IPS-NIHi11 (cell line): ENCODE results near the gene CANX.
"Not testable (repeated sequence)": the region's sequence is repeated elsewhere in the genome, so short reads cannot be mapped to it uniquely, and the experiment has no call there.

Experiments used
- DNase-seq: peaks from one replicate; pipeline ENCODE4 v3.0.0; 2012; ENCODE audit warnings: mixed read lengths, low spot score

The CANX gene

DNA sequence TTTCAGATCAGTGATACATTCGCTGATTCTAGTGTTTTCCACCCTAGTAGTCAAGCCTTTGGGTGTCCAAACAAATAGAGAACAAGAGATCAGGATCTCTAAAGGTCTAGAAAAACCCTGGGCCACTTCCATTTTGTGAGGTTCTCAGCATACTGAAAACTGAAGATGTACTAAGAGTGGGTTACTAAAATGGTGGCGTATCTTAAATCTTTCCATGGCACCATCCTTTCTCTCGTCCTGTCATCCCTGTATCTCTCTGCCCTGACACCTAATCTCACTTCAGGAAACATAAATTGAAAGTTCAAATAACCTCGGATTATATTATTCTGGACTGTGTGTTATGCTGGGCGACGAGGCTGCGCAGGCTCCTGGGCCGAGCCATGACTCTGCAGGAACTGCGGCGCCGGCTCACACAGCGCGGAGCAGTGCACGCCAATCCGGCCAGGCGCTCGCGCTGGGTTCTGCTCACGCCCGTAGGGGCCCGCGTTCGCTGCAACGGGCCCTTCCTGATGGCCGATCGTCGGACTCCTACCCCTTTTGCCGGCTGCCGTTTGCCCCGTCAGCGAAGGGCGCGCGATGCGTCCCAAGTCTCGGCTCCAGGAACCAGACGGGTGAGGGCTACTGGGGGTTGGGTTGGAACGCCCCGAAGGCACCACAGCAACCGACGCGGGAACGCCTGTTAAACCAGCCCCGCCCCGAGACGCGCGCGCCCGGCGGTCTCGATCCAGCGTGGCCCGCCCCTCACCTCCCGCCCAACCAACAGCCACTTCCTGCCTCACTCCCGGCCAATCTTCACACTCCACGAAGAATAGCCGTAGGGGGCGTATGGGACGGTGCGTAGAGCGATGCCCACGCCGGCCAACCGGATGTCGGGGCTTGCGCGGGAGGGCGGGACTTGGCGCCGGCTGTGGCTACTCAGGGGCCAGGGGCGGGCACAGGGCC is 503 bp upstream of the CANX start:
- DNase-seq: peak; percentile 100

DNA sequence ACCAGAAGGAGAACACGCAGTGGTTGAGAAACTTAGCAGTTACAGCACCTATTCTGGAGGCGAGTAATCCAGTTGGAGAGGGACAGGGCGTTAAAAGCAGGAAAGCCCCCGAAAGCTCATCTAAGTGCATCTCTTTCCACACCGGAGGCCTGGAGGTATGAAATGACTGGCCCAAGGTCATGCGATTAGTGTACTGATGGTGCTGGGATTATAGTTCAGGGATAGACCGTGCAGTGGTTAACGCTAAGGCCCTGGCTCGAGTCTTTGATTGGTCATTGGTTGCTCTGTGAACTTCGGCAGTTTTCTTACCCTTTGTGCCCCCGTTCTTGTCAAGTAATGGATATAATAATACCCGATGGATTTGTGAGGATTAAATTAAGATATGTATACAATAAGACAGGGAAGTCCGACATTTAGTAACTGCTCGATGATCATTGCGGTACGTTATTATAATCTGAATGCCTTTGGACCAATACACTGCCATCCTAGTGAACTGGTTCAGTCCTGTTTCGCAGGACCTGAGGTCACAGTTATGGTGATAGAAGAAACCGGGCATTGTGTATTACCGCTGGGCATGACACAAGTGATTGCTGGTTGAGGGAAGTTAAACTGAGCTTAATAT is 960 bp downstream of the CANX start:
- DNase-seq: no peak

DNA sequence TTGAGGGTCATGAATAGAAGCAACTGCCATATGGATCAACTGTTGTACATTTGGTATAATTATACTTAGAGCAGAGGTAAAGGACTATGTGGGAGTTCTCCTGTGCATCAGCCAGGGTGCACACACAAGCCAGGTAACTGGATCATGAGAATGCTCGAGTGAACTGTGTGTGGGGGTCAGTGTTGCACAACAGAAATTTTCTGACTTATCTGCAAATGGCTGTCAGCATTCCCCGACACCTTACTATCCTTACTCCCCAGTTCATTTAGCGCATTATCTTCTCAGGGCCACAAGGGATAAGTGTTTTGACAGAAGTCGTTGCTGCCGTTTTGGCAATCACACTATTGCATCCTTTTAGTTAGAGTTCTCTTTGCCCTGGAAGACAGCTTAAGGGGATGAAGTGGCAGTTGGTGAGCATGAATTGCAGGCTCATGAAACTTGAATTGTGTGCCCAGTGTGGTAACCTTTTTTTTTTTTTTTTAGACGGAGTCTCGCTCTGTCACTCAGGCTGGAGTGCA is 1.7 kb downstream of the CANX start:
- DNase-seq: no peak

DNA sequence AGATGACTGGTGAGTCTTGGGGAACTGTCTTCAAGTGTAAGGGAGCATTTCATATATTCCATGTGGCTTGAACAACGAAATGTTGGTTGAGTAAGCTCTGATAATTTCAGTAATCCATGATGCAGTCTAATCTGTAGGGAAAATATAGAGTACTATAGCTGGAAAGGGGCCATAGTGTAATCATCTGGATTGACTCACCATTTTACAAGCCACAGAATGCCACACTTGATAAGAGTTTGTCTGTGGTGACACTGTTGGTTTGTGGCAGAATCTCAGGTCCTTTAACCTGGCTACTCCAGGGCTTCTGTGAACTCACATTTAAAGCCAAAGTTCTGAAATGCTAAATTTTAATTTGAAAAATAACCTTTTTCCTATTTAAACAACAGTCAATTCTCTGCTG is 17.5 kb downstream of the CANX start:
- no peak for DNase-seq

DNA sequence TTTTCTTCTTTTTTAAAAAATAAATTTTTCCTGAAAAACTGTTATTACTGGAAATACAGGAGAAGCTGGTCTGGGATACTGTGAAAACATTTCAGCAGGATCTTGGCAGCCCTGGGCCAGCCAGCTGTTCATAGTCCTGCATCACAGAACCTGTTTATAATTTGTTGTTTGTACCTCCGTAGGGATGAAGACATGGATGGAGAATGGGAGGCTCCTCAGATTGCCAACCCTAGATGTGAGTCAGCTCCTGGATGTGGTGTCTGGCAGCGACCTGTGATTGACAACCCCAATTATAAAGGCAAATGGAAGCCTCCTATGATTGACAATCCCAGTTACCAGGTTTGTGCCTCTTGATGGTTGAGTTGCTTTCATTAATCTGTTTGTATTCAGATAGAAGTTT is 21.5 kb downstream of the CANX start:
- no peak for DNase-seq

DNA sequence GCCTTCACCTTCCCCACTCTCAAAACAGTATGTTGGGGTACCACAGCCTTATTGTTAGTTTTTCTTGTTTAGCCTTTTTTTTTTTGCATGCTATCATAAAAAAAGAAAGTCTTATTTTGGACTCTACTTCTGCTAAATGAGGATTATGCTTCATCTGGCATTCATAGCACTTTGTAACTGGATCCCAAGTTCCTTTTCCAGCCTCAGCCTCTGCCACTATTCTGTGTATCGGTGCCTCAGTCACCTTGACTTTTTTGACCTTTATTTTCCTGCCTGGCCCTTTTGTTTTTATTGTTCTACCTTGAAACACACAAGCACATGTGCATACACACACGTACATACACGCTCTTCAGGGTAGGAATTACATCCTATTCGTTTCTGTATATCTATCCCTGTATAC is 25.4 kb downstream of the CANX start:
- no peak for DNase-seq

DNA sequence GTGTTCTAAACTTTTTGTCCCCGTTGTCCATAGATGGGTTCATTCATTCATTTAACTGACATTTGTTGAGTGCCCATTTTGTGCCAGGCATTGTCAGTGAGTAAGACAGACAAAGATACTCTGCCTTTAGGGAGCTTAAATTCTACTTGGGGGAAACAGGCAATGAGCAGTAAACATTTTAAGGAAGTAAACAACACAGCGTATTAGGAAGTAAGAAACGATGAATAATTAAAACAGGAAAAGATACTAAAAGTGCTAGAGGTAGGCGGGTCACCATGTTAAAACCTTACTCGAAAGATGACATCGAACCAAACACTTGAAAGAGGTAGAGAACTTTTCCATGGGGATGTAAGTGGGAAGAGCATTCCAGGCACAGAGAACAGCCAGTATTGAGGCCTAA is 28.3 kb downstream of the CANX start:
- DNase-seq: no peak

DNA sequence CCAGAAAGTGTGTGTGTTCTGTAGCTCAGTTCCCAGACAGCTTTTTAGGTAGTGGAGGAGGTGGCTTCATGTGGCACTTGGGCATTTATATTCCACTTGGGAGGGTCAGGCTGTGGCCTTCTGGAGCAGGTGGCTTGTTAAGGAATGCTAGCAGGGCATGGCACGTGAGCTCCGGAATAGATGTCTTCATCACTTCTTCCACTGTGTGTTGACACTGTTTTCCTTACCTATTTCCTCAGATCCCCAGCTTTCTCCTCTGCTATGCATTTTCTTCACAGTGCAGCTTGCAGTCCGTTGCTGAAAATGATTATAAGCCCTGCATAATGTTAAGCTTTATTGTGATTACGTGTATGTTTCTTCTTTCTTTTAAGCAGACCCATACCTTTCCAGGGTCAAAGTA is 30.5 kb downstream of the CANX start:
- DNase-seq: no peak

DNA sequence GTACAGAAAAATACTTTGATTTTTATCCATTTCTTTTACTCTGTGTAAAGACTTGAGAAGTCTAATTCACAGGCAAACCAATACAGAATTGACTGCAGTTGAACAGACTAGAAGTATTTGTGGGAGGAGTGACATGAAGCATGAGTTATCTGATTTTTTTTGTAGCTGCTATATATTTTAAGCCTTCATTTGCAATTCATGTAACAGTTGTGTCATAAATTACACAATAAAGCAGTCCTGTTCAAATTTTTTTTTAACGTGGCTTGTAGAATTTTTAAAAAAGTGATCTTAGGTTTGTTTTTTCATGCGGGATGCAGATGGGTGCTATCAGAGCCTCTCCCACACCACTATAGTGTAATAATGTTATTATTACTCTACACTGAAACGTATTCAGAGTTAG is 31.0 kb downstream of the CANX start:
- no peak for DNase-seq

DNA sequence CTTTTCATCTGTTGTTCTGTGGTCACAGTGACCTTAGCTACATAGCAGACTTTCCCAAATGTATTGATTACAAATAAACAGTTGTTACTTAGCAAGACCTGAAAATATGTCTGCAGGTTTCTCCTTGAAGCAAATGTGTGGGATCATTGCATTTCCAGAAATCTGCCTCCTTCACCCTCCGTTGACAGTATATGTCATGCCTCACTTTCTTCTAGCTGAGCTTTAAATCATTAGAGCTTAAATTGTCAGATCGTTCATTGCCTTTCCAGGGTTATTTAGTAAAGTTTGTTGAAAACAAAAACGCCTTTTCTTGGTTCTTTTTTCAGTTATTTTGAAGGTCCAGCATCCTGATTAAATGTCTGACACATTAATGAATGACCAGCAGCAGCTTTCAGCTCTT is 31.6 kb downstream of the CANX start:
- DNase-seq: no peak

DNA sequence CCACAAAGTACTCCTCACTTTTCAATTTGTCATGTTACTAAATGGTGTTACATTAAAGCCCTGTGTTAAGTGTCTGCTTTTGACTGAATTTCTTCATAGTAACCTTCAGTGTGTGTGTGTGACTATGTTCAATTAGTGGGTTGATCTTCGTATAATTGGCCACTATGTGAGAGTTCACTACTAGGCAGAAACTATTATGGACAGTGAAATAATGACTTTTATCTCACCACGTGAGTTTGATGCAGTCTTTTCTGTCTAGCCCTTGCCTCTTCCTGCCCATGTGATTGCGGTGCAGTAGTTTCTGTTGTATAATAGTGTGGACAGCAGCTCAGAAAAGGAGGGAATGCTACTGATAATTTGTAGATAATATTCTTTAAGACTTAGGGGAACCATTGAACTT is 32.1 kb downstream of the CANX start:
- no peak for DNase-seq

DNA sequence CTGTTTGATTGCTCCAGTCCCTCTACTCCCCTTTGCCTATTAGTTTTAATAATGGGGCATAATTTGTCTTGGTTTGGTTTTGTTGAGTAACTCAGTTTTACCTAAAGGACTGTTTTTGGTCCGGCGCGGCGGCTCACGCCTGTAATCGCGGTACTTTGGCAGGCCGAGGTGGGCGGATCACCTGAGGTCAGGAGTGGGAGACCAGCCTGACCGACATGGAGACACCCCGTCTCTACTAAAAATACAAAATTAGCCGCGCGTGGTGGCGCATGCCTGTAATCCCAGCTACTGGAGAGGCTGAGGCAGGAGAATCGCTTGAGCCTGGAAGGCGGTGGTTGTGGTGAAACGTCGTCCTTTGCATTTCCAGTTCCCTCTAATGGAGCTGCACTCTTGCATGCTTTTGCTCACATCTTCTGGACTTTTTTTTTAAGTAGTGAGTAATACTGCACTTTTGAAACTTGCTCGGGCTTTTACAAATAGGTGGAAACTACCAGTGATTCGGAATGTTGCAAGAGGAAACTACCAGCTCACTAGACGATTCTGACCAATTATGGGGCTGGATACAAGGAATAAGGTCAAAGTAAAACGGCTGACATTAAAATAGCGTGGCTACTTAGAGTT is 33.1 kb downstream of the CANX start:
- no peak for DNase-seq

DNA sequence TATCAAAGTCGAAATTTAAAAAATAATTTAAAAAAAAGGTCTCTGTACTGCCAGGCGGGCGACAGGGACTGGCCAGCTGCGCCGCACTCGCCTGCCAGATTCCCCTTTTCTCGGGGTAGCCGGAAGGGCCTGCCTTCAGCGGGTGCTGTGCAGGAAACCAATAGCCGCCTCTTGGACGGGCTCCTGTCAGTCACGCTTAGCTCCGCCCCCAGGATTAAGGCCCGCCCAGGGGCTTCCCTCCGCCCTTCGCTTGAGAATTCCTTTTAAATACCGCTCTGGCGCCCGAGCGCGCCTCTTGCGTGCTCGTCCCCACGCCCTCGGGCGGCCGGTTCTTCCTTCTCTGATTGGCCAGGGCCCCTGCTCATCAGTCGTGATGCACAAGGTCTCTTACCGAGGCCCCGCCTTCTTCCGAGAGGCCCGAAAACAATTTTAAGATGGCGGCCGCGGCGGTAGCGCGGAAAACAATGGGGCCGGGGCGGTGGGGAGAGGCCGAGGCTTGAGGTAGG is 33.7 kb downstream of the CANX start, which contains the start of gene MAML1:
Gene MAML1, plus strand, starts transcription at position 411 of the 506 bp plus-strand sequence. CDS start 291 bp downstream, outside the sequence.
- peak; percentile 97 for DNase-seq

DNA sequence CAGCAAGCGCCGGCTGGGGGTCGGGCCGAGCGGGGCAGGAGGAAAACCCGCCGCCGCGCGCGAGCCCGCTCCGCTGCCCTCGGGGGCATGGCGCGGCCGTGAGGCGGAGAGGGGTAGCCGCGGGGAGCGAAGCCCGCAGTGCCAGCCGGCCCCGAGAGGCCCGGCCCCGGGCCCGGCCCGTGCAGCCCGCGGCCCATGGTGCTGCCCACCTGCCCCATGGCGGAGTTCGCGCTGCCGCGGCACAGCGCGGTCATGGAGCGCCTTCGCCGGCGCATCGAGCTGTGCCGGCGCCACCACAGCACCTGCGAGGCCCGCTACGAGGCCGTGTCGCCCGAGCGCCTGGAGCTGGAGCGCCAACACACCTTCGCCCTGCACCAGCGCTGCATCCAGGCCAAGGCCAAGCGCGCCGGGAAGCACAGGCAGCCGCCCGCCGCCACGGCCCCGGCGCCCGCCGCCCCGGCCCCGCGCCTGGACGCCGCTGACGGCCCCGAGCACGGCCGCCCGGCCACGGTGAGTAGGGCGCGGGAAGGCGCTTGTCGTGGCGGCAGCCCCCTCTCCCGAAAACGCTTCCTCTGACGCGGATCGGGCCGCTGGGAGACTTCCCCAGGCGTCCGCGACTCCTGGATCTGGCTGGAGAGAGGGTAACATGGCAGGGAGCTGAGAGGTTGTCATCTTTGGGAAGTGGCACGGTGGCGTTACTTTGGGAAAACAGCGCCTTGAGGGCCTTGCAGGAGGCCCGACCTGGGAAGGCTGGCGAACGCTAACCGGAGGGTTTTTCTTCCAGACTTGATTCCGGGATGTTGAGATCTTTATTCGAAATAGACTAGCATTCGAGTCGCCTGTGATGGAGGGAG is 34.4 kb downstream of the CANX start:
- peak; percentile 74 for DNase-seq

DNA sequence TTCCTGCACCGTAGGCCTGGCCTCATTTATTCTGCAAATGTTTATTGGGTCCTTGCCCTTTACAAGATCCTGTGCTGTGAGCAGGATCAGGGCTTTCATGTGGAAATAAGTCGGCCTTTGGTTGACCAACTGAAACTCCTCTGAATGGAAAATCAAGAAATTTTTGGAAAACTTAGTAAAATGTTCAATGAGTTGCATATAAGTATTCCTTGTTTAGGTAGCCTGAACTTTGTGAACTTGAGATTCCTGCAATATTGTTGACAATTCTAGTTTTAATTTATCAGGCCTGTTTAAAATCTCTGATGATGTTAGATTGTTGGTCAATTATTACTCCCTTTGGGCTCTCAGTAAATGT is 35.0 kb downstream of the CANX start:
- DNase-seq: no peak

DNA sequence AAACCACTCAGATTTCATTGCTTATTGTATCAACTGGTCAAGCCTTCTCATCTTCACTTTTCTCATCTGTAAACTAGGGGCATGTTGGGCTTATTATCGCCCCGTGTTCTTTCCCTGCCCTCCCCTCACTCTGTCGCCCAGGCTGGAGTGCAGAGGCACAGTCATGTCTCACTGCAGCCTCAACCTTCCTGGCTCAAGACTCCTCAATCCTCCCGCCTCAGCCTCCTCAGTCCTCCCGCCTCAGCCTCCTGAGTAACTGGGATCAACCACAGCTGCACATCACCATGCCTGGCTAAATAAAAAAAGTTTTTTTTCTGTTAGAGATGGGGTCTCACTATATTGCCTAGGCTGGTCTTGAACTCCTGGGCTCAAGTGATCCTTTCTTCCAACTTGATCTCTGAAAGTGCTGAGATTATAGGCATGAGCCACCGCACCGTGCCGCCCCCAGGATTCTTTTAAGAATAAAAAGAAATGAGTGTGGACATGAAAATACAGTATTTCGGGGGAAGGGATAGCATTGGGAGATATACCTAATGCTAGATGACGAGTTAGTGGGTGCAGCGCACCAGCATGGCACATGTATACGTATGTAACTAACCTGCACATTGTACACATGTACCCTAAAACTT is 35.9 kb downstream of the CANX start:
- DNase-seq: no peak

DNA sequence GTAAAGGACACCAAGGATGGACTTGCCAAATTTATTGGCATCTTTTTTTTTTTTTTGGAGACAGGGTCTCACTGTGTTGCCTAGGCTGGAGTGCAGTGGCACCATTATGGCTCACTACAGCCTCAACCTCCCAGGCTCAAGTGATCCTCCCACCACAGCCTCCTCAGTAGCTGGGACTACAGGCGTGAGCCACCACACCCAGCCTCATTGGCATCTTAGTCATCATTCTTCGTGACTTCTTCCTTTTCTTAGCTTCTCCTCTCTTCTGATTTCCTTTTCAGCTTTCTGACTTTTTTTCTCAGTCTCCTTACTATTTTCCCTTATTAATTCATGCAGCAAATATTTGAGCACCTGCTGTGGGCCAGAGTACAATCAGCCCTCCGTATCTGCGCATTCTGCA is 40.0 kb downstream of the CANX start:
- DNase-seq: no peak

DNA sequence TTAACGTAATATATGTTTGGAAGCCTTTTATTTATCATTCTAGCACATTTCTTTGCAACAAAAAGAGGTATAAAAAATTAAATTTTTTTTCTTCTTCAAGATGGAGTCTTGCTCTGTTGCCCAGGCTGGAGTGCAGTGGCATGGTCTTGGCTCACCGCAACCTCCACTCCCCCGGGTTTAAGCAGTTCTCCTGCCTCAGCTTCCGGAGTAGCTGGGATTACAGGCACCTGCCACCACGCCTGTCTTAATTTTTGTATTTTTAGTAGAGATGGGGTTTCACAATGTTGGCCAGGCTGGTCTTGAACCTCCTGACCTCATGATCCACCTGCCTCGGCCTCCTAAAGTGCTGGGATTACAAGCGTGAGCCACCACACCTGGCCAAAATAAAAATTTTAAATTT is 45.3 kb downstream of the CANX start:
- DNase-seq: not testable (repeated sequence)

DNA sequence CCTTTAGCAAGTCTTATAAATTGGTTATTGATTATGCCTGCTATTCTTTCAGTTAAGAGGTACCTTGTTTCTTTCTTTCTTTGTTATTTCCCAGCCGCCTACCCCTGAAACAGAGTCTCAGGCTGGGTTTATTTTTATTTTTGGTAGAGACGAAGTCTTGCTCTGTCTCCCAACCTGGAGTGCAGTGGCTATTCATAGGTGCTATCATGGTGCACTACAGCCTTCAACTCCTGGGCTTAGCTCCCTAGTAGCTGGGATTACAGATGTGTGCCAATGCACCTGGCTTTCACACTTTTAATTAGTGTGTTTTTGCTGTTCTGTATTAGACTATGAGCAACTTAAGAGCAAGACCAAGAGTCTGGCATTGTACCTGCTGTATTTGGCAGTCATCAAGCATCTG is 48.1 kb downstream of the CANX start:
- no peak for DNase-seq

DNA sequence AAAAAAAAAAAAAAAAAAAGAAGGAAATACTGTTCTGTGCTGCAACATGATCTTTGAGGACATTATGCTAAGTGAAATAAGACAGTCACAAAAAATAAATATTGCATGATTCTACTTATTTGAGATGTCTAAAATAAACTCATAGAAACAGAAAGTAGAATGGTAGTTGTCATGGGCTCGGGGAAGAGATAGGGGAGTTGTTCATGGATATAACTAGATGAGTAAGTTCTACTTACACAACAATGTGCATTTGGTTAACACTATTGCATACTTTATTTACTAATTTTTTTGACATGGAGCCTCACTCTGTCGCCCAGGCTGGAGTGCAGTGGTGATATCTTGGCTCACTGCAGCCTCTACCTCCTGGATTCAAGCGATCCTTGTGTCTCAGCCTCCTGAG is 49.0 kb downstream of the CANX start:
- DNase-seq: no peak

DNA sequence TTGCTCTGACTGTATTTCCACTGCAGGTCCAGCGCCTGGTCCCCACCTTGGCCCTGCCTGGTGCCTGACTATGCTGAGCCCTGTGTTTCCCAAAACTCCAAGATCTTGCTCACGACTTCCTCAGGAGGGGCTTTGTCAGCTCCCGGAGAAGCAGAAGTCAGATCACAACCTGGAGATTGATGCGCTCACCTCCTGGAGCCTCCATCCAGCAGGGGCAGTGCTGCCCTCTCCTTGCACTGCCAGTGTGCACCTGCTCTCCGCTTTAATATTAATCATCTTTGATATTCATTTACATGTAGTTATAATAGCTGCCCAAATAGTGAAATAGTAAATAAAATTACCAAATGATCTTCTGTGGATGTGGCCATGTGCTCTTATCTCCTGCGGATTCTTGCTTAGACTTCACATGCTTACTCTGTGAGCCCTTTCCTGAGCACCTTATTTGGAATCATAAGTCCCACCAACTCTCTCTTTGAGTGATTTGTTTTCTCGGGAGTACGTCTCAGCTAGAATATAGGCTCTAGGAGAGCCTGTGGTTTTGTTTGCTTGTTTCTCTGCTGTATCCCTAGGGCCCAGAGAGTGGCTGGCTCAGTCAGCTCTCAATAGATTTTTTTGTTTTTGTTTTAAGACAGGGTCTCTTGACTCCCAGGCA is 51.2 kb downstream of the CANX start:
- no peak for DNase-seq
